GM12873 (cell line): Measurements from ENCODE around the gene FAM43B.

Experiments used
- CTCF ChIP-seq: IDR thresholded peaks from 2 replicates; pipeline ENCODE4 v1.5.1; 2012; ENCODE audit warnings: low read depth, mild to moderate bottlenecking, moderate library complexity, low read length, control low read depth; ENCODE audit not compliant: insufficient read depth; ENCODE audit errors: missing control alignments

The FAM43B gene

GRCh38 chr1:20588634-20589225 lies 36.4 kb downstream of the FAM43B start, which contains the start of gene CDA:
Gene CDA, plus strand, starts transcription at chr1:20589097. Its CDS starts 33 bp downstream, at chr1:20589130.
- no peak for TF ChIP-seq CTCF

GRCh38 chr1:20589331-20590278 lies 37.2 kb downstream of the FAM43B start:
- no peak for TF ChIP-seq CTCF

- no peak for TF ChIP-seq CTCF
These were observed 38.0 kb downstream of the FAM43B start for GRCh38 chr1:20590306-20590777.

GRCh38 chr1:20593756-20594155 lies 41.4 kb downstream of the FAM43B start:
- no peak for TF ChIP-seq CTCF

- no peak for TF ChIP-seq CTCF
These were observed 42.4 kb downstream of the FAM43B start for GRCh38 chr1:20594746-20595145.

- TF ChIP-seq CTCF: no peak
These were observed 43.7 kb downstream of the FAM43B start for GRCh38 chr1:20596106-20596505.

- no peak for TF ChIP-seq CTCF
These were observed 45.3 kb downstream of the FAM43B start for GRCh38 chr1:20597650-20598049.
